Uterus (tissue), 2 donors: ENCODE results near the gene CHP1.

ENCODE experiments used
- CTCF ChIP-seq, 4 experiments: fragments of 200-600 bp in 2 of 4; fragments of 450-650 bp in 2 of 4; sonication (generic) in 2 of 4; IDR thresholded peaks; one replicate each; pipeline ENCODE4 v1.5.1; 2016 to 2019; ENCODE audit warnings: antibody characterized with exemption in 4 of 4, mild to moderate bottlenecking in 2 of 4, moderate library complexity in 1 of 4
- POLR2A ChIP-seq, 2 donors: fragments of 450-650 bp; IDR thresholded peaks; one replicate each; pipeline ENCODE4 v1.6.1; 2016; ENCODE audit warnings: antibody characterized with exemption in 2 of 2, mild to moderate bottlenecking in 1 of 2, moderate library complexity in 1 of 2

DNA sequence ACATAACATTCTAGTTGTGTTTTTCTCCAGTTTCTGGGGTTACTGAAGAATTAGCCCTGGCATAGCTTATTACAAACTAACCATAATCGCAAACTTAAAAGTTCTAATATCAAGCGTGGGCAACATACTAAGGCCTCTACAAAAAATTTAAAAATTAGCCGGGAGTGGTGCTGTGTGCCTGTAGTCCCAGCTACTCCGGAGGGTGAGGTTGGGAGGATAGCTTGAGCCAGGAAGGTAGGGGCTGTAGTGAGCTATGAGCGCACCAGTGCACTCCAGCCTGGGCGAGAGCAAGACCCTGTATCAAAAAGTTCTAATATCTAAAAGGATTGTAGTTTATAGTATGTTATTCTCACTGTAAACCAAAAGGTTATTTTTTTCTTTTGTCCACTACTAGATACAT lies 100.2 kb downstream of the CHP1 start:
- no peak for TF ChIP-seq CTCF (IDR thresholded peaks at IDR 0.05)
- TF ChIP-seq POLR2A (IDR thresholded peaks at IDR 0.05) = no peak
